Measurements from ENCODE around the gene PHF2. TPM values are rescaled to one million over a fixed set of nuclear protein-coding genes. Genes with fewer than 3 reads are reported as not detected.
A peak's percentile ranks its signal among the peaks of the same experiment; 100 is the strongest.

Gene PHF2
- total RNA-seq, 1 donor from 2014 or later = 27.7 TPM

DNA sequence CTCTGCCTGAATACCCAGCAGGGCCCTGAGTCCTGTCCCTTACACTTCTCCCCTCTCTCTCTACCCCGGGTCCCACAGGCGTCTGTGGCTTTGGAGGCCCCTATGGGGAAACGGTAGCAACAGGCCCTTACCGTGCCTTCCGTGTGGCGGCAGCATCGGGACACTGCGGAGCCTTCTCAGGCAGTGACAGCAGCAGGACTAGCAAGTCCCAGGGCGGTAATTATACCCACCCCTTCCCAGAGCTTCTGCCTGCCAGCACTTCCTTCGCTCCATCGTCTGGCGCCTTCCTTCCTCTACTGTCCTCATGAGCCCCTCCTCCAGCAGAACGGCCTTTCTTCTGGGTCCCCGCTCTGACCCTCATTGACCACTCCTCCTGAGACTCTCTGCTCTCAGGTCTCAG, 17.9 kb upstream of the PHF2 start:
- intact Hi-C loops (cut with DNase I) = no loop called here
- no peak for TF ChIP-seq POLR2A (IDR thresholded peaks at IDR 0.05)
- TF ChIP-seq POLR2AphosphoS5 (IDR thresholded peaks at IDR 0.05; ENCODE audit: insufficient read depth in 1 of 2, low read depth in 1 of 2) = no peak
- TF ChIP-seq, protein P1, sequence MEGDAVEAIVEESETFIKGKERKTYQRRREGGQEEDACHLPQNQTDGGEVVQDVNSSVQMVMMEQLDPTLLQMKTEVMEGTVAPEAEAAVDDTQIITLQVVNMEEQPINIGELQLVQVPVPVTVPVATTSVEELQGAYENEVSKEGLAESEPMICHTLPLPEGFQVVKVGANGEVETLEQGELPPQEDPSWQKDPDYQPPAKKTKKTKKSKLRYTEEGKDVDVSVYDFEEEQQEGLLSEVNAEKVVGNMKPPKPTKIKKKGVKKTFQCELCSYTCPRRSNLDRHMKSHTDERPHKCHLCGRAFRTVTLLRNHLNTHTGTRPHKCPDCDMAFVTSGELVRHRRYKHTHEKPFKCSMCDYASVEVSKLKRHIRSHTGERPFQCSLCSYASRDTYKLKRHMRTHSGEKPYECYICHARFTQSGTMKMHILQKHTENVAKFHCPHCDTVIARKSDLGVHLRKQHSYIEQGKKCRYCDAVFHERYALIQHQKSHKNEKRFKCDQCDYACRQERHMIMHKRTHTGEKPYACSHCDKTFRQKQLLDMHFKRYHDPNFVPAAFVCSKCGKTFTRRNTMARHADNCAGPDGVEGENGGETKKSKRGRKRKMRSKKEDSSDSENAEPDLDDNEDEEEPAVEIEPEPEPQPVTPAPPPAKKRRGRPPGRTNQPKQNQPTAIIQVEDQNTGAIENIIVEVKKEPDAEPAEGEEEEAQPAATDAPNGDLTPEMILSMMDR (IDR thresholded peaks at IDR 0.05) = no peak
- Histone ChIP-seq H3K4me1 (no peaks in the 10 kb centered on the region), H3K36me3 (peaks cover 0 to 77% of the 10 kb centered on the region in 2 donors), H3K27ac (no peak overlapping the region), H3K4me3 (no peak overlapping the region), H3K27me3 (no peaks in the 10 kb centered on the region), H3K9me3 (no peaks in the 10 kb centered on the region)
- DNase-seq (ENCODE audit: extremely low spot score in 2 of 2) = no peak

DNA sequence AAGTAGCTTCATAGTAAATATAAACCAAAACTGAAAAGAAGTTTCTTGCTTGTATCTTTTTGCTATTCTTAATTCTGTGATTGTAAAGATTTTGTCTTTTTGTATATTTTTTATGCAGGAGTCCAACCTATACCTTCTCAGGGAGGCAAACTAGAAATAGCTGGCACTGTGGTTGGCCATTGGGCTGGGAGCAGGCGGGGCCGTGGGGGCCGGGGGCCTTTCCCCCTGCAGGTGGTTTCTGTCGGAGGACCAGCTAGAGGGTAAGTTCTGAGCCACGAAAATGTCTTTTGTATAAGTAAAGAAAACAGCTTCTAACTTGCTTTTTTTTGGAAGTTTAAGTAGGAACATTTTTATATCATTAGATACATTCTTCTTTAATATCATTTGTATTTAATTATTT, 15.4 kb upstream of the PHF2 start:
- TF ChIP-seq, protein P1 (IDR thresholded peaks at IDR 0.05) = no peak
- TF ChIP-seq POLR2AphosphoS5 (IDR thresholded peaks at IDR 0.05; ENCODE audit: insufficient read depth in 1 of 2, low read depth in 1 of 2) = no peak
- TF ChIP-seq POLR2A (IDR thresholded peaks at IDR 0.05) = no peak

DNA sequence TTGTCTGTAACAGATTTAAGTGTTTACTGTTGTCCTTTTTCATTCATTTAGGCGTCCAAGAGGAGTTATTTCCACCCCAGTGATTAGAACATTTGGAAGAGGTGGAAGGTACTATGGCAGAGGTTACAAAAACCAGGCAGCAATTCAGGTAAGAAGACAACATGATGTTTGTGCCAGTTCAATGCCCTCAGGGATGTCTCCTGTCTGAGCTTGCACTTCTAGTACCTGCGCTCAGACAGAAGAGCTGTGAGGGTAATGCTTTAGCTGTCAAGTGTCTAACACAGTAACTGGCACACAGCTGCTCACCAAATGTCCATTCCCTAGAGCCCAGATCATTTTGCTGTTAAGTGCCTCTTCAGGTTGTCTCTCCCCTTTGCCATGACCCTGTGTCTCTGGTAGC, 14.2 kb upstream of the PHF2 start:
- Histone ChIP-seq H3K9me3 (no peaks in the 10 kb centered on the region), H3K27ac (no peak overlapping the region), H3K36me3 (peaks cover 0 to 64% of the 10 kb centered on the region in 2 donors), H3K4me1 (peaks cover 5% of the 10 kb centered on the region), H3K27me3 (no peaks in the 10 kb centered on the region), H3K4me3 (no peak overlapping the region)
- TF ChIP-seq POLR2AphosphoS5 (IDR thresholded peaks at IDR 0.05; ENCODE audit: insufficient read depth in 1 of 2, low read depth in 1 of 2) = no peak
- TF ChIP-seq, protein P1 (IDR thresholded peaks at IDR 0.05) = no peak
- TF ChIP-seq POLR2A (IDR thresholded peaks at IDR 0.05) = no peak
- intact Hi-C loops (cut with DNase I) = no loop called here
- DNase-seq (ENCODE audit: extremely low spot score in 2 of 2) = no peak

More for the DNA sequence above, 15.4 kb upstream of the PHF2 start:
- no peaks in the 10 kb centered on the region for H3K4me1 ChIP-seq
- intact Hi-C loops (cut with DNase I) = no loop called here
- no peak for DNase-seq (ENCODE audit: extremely low spot score in 2 of 2)
- no peaks in the 10 kb centered on the region for H3K9me3 ChIP-seq
- H3K27me3 ChIP-seq = no peaks in the 10 kb centered on the region
- no peak overlapping the region for H3K27ac ChIP-seq
- H3K36me3 ChIP-seq = peaks cover 0 to 71% of the 10 kb centered on the region in 2 donors
- H3K4me3 ChIP-seq = no peak overlapping the region

DNA sequence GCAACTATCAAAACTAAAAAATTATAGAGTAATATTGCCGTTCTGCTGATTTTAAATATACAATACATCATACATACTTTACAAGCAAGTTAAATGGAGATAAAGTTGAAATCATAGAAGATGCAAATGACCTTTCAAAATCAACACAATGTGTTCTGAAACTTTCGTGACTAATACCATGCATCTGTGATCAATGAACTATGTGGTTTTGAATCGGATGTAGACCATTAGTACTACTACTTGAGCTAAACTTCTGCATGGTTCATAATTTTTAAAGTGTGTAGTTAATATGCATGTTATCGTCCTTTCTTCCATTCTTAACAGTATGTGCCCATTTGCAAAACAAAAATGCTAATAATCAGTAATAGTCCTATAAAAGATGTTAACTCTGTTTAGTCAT, 11.3 kb upstream of the PHF2 start:
- TF ChIP-seq POLR2AphosphoS5 (IDR thresholded peaks at IDR 0.05; ENCODE audit: insufficient read depth in 1 of 2, low read depth in 1 of 2) (no peak), POLR2A (IDR thresholded peaks at IDR 0.05) (no peak)
- TF ChIP-seq, protein P1 (IDR thresholded peaks at IDR 0.05) = no peak
- H3K27ac ChIP-seq = no peak overlapping the region
- H3K9me3 ChIP-seq = no peaks in the 10 kb centered on the region
- H3K4me1 ChIP-seq = peaks cover 11% of the 10 kb centered on the region
- no peak overlapping the region for H3K4me3 ChIP-seq
- H3K27me3 ChIP-seq = no peaks in the 10 kb centered on the region
- intact Hi-C loops (cut with DNase I) = no loop called here
- DNase-seq (ENCODE audit: extremely low spot score in 2 of 2) = no peak
- peaks cover 0 to 37% of the 10 kb centered on the region in 2 donors for H3K36me3 ChIP-seq

DNA sequence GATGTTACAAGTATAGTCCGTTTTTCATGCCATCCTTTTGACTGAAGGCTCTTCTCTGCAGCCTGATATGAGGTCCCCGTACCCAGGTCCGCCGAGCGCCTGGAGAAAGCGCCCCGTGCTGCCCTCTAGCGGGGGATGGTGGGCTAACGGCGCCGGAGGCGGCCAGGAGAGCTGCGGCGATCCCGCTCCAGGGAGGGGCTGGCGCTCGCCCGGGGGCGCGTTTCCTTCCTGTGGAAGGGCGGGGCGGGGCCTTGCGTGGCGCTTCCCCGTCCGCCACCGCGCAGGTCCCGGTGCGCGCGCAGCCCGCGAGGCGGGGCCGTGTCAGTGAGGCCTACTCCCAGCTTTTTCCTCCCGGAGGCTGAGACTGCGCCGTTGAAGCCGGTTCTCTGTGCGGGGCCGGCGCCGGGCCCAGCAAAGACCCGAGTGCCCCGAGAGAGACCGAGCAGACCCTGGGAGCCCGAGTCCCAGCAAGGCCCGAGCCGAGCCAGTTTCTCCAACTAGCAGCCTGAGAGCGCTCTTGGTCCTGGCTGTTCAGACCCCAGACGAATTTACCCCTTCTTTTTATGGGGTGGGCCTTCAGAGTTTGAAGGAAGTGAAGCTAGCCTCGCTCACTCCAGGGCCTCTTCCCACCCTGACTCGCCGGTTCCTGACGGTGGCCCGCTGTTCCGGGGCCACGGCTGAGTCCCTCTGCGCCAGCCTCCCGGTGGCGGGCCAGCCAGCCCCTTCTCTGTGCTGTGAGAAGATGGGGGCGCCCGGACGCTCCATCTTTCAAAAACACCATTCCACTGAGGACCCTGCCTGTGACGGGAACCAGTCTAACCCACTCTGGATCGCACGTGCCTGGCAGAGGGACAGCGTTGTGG, 9.7 kb upstream of the PHF2 start:
- Histone ChIP-seq H3K36me3 (peaks cover 0 to 24% of the 10 kb centered on the region in 2 donors), H3K27ac (peak overlapping the region; percentile 92), H3K4me3 (peak overlapping the region; percentile 67 to 74), H3K27me3 (no peaks in the 10 kb centered on the region), H3K4me1 (peaks cover 11% of the 10 kb centered on the region), H3K9me3 (no peaks in the 10 kb centered on the region)
- peak in 1 of 2 donors; percentile 94 for DNase-seq (ENCODE audit: extremely low spot score in 2 of 2)
- TF ChIP-seq, protein P1 (IDR thresholded peaks at IDR 0.05) = peak; percentile 81 to 96 (median 93)
- TF ChIP-seq POLR2AphosphoS5 (IDR thresholded peaks at IDR 0.05; ENCODE audit: insufficient read depth in 1 of 2, low read depth in 1 of 2) (peak in 1 of 2 donors; percentile 94), POLR2A (IDR thresholded peaks at IDR 0.05) (peak; percentile 70 to 86)
- intact Hi-C loops (cut with DNase I) = no loop called here

All from vagina (tissue), 2 donors.